ENCODE data around the gene TPM4. TPM values are rescaled to one million over a fixed set of nuclear protein-coding genes. Genes with fewer than 3 reads are reported as not detected.

Gene TPM4
- total RNA-seq, 2 donors from 2014 or later, result 261 to 388 TPM

- no peak for DNase-seq
- Histone ChIP-seq H3K27me3 (no peaks in the 10 kb centered on the region), H3K36me3 (no peaks in the 10 kb centered on the region), H3K9me3 (no peaks in the 10 kb centered on the region), H3K9ac (ENCODE audit: low read depth in 2 of 2, low read length in 2 of 2) (no peak overlapping the region), H3K4me3 (no peak overlapping the region), H3K4me1 (no peaks in the 10 kb centered on the region), H3K27ac (no peak overlapping the region)
- intact Hi-C loops (cut with DNase I), result no loop called here
- TF ChIP-seq, protein P1, sequence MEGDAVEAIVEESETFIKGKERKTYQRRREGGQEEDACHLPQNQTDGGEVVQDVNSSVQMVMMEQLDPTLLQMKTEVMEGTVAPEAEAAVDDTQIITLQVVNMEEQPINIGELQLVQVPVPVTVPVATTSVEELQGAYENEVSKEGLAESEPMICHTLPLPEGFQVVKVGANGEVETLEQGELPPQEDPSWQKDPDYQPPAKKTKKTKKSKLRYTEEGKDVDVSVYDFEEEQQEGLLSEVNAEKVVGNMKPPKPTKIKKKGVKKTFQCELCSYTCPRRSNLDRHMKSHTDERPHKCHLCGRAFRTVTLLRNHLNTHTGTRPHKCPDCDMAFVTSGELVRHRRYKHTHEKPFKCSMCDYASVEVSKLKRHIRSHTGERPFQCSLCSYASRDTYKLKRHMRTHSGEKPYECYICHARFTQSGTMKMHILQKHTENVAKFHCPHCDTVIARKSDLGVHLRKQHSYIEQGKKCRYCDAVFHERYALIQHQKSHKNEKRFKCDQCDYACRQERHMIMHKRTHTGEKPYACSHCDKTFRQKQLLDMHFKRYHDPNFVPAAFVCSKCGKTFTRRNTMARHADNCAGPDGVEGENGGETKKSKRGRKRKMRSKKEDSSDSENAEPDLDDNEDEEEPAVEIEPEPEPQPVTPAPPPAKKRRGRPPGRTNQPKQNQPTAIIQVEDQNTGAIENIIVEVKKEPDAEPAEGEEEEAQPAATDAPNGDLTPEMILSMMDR (IDR thresholded peaks at IDR 0.05), result no peak
These were observed 41.2 kb upstream of the TPM4 start for GRCh38 chr19:16034958-16035560.

GRCh38 chr19:16035601-16036297 is 40.5 kb upstream of the TPM4 start:
- Histone ChIP-seq H3K4me1 (no peaks in the 10 kb centered on the region), H3K4me3 (no peak overlapping the region), H3K9me3 (no peaks in the 10 kb centered on the region), H3K27ac (no peak overlapping the region), H3K36me3 (no peaks in the 10 kb centered on the region), H3K27me3 (no peaks in the 10 kb centered on the region), H3K9ac (ENCODE audit: low read depth in 2 of 2, low read length in 2 of 2) (no peak overlapping the region)
- intact Hi-C loops (cut with DNase I), result no loop called here
- no peak for DNase-seq
- TF ChIP-seq, protein P1 (IDR thresholded peaks at IDR 0.05), result no peak

- intact Hi-C loops (cut with DNase I), result no loop called here
- Histone ChIP-seq H3K9ac (ENCODE audit: low read depth in 2 of 2, low read length in 2 of 2) (no peak overlapping the region), H3K9me3 (no peaks in the 10 kb centered on the region), H3K27me3 (no peaks in the 10 kb centered on the region), H3K4me3 (no peak overlapping the region), H3K27ac (no peak overlapping the region), H3K36me3 (no peaks in the 10 kb centered on the region), H3K4me1 (peaks cover 5% of the 10 kb centered on the region)
- no peak for DNase-seq
- TF ChIP-seq, protein P1 (IDR thresholded peaks at IDR 0.05), result no peak
These were observed 39.8 kb upstream of the TPM4 start for GRCh38 chr19:16036397-16036925.

DNA sequence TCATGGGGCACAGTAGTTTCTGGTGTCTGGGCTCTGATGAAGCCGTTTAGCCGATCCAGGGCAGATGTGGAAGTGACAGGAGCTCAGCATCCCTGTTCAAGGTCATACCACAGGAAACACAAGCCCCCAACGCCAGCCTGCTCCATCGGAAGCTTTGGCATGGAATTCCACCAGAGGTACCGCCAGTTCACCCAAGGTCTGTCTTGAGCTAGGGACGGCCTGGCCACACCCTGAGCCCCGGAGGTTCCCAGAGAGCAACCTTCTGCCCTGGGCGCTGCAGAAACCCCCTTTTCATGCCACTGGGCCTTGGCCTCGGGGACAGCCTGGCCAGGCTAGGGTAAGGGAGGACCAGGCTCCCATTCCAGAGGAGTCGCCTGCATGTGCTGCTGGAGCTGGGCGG is 39.4 kb upstream of the TPM4 start:
- intact Hi-C loops (cut with DNase I), result no loop called here
- no peak overlapping the region for H3K9ac ChIP-seq (ENCODE audit: low read depth in 2 of 2, low read length in 2 of 2)

GRCh38 chr19:16037424-16038195 is 38.7 kb upstream of the TPM4 start:
- no peak for DNase-seq
- H3K36me3 ChIP-seq, result no peaks in the 10 kb centered on the region
- no peak overlapping the region for H3K9ac ChIP-seq (ENCODE audit: low read depth in 2 of 2, low read length in 2 of 2)
- H3K4me1 ChIP-seq, result peaks cover 5% of the 10 kb centered on the region
- no peak overlapping the region for H3K27ac ChIP-seq
- TF ChIP-seq, protein P1 (IDR thresholded peaks at IDR 0.05), result no peak
- no peak overlapping the region for H3K4me3 ChIP-seq
- no peaks in the 10 kb centered on the region for H3K27me3 ChIP-seq
- H3K9me3 ChIP-seq, result no peaks in the 10 kb centered on the region
- intact Hi-C loops (cut with DNase I), result no loop called here

More for the DNA sequence above, 39.4 kb upstream of the TPM4 start:
- TF ChIP-seq, protein P1 (IDR thresholded peaks at IDR 0.05), result no peak
- H3K27ac ChIP-seq, result no peak overlapping the region
- no peaks in the 10 kb centered on the region for H3K9me3 ChIP-seq
- H3K27me3 ChIP-seq, result no peaks in the 10 kb centered on the region
- no peak for DNase-seq
- no peak overlapping the region for H3K4me3 ChIP-seq
- peaks cover 5% of the 10 kb centered on the region for H3K4me1 ChIP-seq
- H3K36me3 ChIP-seq, result no peaks in the 10 kb centered on the region
